Fibroblast of lung (primary cell): Measurements from ENCODE around the gene ATP2B2. TPM values are rescaled to one million over a fixed set of nuclear protein-coding genes. Genes with fewer than 3 reads are reported as not detected.

Experiments used
- DNase-seq, 2 donors: peaks; one replicate each; pipeline versions ENCODE4 v3.0.0 to v3.0.0-alpha.2; 2010; ENCODE audit warnings: low read depth in 2 of 2
- H2AFZ ChIP-seq: 2 replicates; pipeline ENCODE4 v1.5.1; 2012; ENCODE audit warnings: low read length, control low read depth, inconsistent platforms
- H3K27ac ChIP-seq: 2 replicates; pipeline ENCODE4 v1.5.1; 2011; ENCODE audit warnings: low read length, control low read depth; ENCODE audit not compliant: insufficient read depth
- H3K27me3 ChIP-seq: 2 replicates; pipeline ENCODE4 v1.5.1; 2011; ENCODE audit warnings: mild to moderate bottlenecking, low read length; ENCODE audit not compliant: control insufficient read depth, insufficient read depth
- H3K36me3 ChIP-seq: 2 replicates; pipeline ENCODE4 v1.5.1; 2011; ENCODE audit warnings: low read length; ENCODE audit not compliant: control insufficient read depth, insufficient read depth
- H3K4me1 ChIP-seq: 2 replicates; pipeline ENCODE4 v1.5.1; 2011; ENCODE audit warnings: low read length; ENCODE audit not compliant: control insufficient read depth, insufficient read depth; ENCODE audit errors: extremely low read depth
- H3K4me2 ChIP-seq: 2 replicates; pipeline ENCODE4 v1.5.1; 2011; ENCODE audit warnings: low read length, control low read depth; ENCODE audit not compliant: insufficient read depth; ENCODE audit errors: extremely low read depth
- H3K4me3 ChIP-seq, 4 experiments: fragments of 200-600 bp in 1 of 4; sonication (generic) in 1 of 4; replicated peaks in 1 of 4; 2 replicates each; pipeline ENCODE4 v1.5.1; 2011 to 2016; ENCODE audit warnings: low read length in 4 of 4, low read depth in 3 of 4, mild to moderate bottlenecking in 3 of 4, control low read depth in 2 of 4, inconsistent platforms in 1 of 4, mixed read lengths in 1 of 4; ENCODE audit not compliant: insufficient read depth in 1 of 4; ENCODE audit errors: control extremely low read depth in 1 of 4
- H3K79me2 ChIP-seq: 2 replicates; pipeline ENCODE4 v1.5.1; 2012; ENCODE audit warnings: mild to moderate bottlenecking, low read length, inconsistent platforms; ENCODE audit not compliant: control insufficient read depth, insufficient read depth
- H3K9ac ChIP-seq: 2 replicates; pipeline ENCODE4 v1.5.1; 2011; ENCODE audit warnings: mild to moderate bottlenecking, low read length, control low read depth; ENCODE audit not compliant: insufficient read depth
- H3K9me3 ChIP-seq: 2 replicates; pipeline ENCODE4 v1.5.1; 2012; ENCODE audit warnings: low read depth, low read length; ENCODE audit not compliant: control insufficient read depth, insufficient read depth
- H4K20me1 ChIP-seq: 2 replicates; pipeline ENCODE4 v1.5.1; 2011; ENCODE audit warnings: low read length; ENCODE audit not compliant: control insufficient read depth, insufficient read depth; ENCODE audit errors: extremely low read depth
- EZH2 ChIP-seq: IDR thresholded peaks from 2 replicates; pipeline ENCODE4 v1.5.1; 2012; ENCODE audit warnings: low read length, control low read depth, mild to moderate bottlenecking; ENCODE audit errors: missing control alignments
- polyA plus RNA-seq, 2 donors: library from polyadenylated mRNA; depleted of rRNA in 1 of 2; stranded (reverse) in 1 of 2; unstranded in 1 of 2; fragments of >200 nt; gene quantifications; 2 replicates each; pipeline ENCODE4 v1.2.1, GENCODE V29; 2011 to 2012; ENCODE audit warnings: missing spikeins in 1 of 2
- total RNA-seq: library from RNA; depleted of rRNA; stranded (reverse); fragments of >200 nt; gene quantifications from 2 replicates; pipeline ENCODE4 v1.2.1, GENCODE V29; 2014
- TF ChIP-seq, protein P1 (sequence below), 2 donors: IDR thresholded peaks in 1 of 2; conservative IDR thresholded peaks in 1 of 2; 1 replicate in 1 of 2; 2 replicates in 1 of 2; pipeline ENCODE4 v1.5.1; 2011 to 2012; ENCODE audit warnings: low read length in 2 of 2, control low read depth in 1 of 2, inconsistent platforms in 1 of 2, low read depth in 1 of 2, mild to moderate bottlenecking in 1 of 2

Gene ATP2B2
- total and polyA plus RNA-seq, 2 donors (not counting 1 experiment from before 2014, with no cell fraction given) = not detected

DNA sequence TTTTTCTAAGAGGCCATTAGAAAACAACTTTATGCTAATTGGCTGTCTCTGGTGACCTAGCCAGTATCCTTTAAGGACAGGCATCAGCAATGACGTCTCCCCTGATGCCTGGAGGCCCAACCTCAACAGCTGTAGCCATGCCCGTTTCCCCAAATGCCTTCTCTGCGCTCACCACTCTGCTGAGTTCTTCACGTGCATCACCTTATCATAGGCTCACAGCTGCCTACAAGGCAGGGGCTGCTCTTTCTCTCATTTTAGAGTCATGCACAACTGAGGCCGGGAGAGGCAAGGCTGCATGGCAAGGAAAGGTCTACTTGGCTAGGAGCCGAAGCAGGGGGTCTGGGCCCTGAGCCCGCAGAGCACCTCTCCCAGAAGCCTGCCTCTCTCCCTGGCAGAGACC, 140.6 kb downstream of the ATP2B2 start:
- Histone ChIP-seq H3K27ac (no peak overlapping the region), H2AFZ (no peak overlapping the region), H3K36me3 (no peaks in the 10 kb centered on the region), H3K4me1 (peaks cover 19% of the 10 kb centered on the region), H3K4me3 (no peak overlapping the region), H4K20me1 (no peaks in the 10 kb centered on the region), H3K9me3 (no peaks in the 10 kb centered on the region), H3K27me3 (peaks cover 2% of the 10 kb centered on the region), H3K4me2 (no peak overlapping the region), H3K79me2 (no peaks in the 10 kb centered on the region), H3K9ac (no peak overlapping the region)
- DNase-seq = no peak
- TF ChIP-seq, protein P1, sequence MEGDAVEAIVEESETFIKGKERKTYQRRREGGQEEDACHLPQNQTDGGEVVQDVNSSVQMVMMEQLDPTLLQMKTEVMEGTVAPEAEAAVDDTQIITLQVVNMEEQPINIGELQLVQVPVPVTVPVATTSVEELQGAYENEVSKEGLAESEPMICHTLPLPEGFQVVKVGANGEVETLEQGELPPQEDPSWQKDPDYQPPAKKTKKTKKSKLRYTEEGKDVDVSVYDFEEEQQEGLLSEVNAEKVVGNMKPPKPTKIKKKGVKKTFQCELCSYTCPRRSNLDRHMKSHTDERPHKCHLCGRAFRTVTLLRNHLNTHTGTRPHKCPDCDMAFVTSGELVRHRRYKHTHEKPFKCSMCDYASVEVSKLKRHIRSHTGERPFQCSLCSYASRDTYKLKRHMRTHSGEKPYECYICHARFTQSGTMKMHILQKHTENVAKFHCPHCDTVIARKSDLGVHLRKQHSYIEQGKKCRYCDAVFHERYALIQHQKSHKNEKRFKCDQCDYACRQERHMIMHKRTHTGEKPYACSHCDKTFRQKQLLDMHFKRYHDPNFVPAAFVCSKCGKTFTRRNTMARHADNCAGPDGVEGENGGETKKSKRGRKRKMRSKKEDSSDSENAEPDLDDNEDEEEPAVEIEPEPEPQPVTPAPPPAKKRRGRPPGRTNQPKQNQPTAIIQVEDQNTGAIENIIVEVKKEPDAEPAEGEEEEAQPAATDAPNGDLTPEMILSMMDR (conservative IDR thresholded peaks at IDR 0.05 in 1 of 2, IDR thresholded peaks at IDR 0.05 in 1 of 2; ENCODE audit: low read depth in 1 of 2, low read length in 2 of 2) = no peak
- no peak for TF ChIP-seq EZH2

- Histone ChIP-seq H3K36me3 (no peaks in the 10 kb centered on the region), H2AFZ (no peak overlapping the region), H3K27me3 (peaks cover 2% of the 10 kb centered on the region), H4K20me1 (no peaks in the 10 kb centered on the region), H3K4me3 (no peak overlapping the region), H3K4me2 (no peak overlapping the region), H3K79me2 (no peaks in the 10 kb centered on the region), H3K9ac (no peak overlapping the region), H3K27ac (no peak overlapping the region), H3K4me1 (peaks cover 15% of the 10 kb centered on the region), H3K9me3 (no peaks in the 10 kb centered on the region)
- TF ChIP-seq EZH2 = no peak
- TF ChIP-seq, protein P1 (conservative IDR thresholded peaks at IDR 0.05 in 1 of 2, IDR thresholded peaks at IDR 0.05 in 1 of 2; ENCODE audit: low read depth in 1 of 2, low read length in 2 of 2) = no peak
- no peak for DNase-seq
These were observed 141.5 kb downstream of the ATP2B2 start for GRCh38 chr3:10363935-10364334.

- no peaks in the 10 kb centered on the region for H3K36me3 ChIP-seq
- TF ChIP-seq EZH2 = no peak
- TF ChIP-seq, protein P1 (conservative IDR thresholded peaks at IDR 0.05 in 1 of 2, IDR thresholded peaks at IDR 0.05 in 1 of 2; ENCODE audit: low read depth in 1 of 2, low read length in 2 of 2) = no peak
- no peaks in the 10 kb centered on the region for H3K9me3 ChIP-seq
- peaks cover 18% of the 10 kb centered on the region for H3K4me1 ChIP-seq
- peaks cover 2% of the 10 kb centered on the region for H3K27me3 ChIP-seq
- H3K27ac ChIP-seq = no peak overlapping the region
- H3K4me2 ChIP-seq = no peak overlapping the region
- no peak overlapping the region for H3K9ac ChIP-seq
- H3K79me2 ChIP-seq = no peaks in the 10 kb centered on the region
- DNase-seq = no peak
- no peak overlapping the region for H3K4me3 ChIP-seq
- no peaks in the 10 kb centered on the region for H4K20me1 ChIP-seq
- no peak overlapping the region for H2AFZ ChIP-seq
These were observed 144.0 kb downstream of the ATP2B2 start for GRCh38 chr3:10361375-10361774.
